B cell (primary cell): ENCODE measurements around the gene SPOCK1.

Experiments
- EZH2 ChIP-seq: IDR thresholded peaks from 2 replicates; pipeline ENCODE4 v1.6.1; 2012; ENCODE audit warnings: borderline replicate concordance, low read depth, mild to moderate bottlenecking, moderate library complexity, low read length; ENCODE audit not compliant: insufficient read depth, poor library complexity, severe bottlenecking
- TF ChIP-seq, protein P1 (sequence below): fragments of 200-600 bp; IDR thresholded peaks from one replicate; pipeline ENCODE4 v1.8.0; 2022; ENCODE audit warnings: antibody characterized with exemption, mild to moderate bottlenecking

DNA sequence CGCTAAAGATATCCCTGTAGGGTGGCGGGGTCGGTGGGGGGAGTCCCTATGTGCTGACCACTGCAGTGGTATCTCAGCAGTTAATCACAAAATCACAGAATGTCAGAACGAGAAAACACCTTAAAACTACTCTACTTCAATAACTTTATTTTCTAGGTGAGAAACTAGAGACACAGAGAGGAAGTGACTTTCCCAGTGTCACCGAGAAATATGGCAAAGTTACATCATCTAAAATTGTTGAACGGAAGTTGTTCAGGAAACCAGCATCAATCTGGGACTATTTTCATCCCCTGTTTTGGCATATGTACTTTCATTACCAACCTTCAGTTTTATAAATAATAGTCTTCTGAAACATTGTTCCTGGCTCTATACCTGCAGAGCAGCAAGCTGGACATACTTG is 384.0 kb downstream of the SPOCK1 start:
- TF ChIP-seq, protein P1, sequence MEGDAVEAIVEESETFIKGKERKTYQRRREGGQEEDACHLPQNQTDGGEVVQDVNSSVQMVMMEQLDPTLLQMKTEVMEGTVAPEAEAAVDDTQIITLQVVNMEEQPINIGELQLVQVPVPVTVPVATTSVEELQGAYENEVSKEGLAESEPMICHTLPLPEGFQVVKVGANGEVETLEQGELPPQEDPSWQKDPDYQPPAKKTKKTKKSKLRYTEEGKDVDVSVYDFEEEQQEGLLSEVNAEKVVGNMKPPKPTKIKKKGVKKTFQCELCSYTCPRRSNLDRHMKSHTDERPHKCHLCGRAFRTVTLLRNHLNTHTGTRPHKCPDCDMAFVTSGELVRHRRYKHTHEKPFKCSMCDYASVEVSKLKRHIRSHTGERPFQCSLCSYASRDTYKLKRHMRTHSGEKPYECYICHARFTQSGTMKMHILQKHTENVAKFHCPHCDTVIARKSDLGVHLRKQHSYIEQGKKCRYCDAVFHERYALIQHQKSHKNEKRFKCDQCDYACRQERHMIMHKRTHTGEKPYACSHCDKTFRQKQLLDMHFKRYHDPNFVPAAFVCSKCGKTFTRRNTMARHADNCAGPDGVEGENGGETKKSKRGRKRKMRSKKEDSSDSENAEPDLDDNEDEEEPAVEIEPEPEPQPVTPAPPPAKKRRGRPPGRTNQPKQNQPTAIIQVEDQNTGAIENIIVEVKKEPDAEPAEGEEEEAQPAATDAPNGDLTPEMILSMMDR, result no peak
- TF ChIP-seq EZH2, result no peak
